Measurements from ENCODE around the gene MAMDC4. TPM values are rescaled to one million over a fixed set of nuclear protein-coding genes. Genes with fewer than 3 reads are reported as not detected.

The MAMDC4 gene
- total RNA-seq, 2 donors from 2014 or later, result 3.4 TPM

GRCh38 chr9:136847088-136847825 is 4.9 kb upstream of the MAMDC4 start:
- no peak for DNase-seq

GRCh38 chr9:136847826-136848392 is 4.2 kb upstream of the MAMDC4 start:
- ATAC-seq, result no peak
- peaks cover 2% of the 10 kb centered on the region for H3K36me3 Mint-ChIP-seq (ENCODE audit: low read depth)
- H3K27ac Mint-ChIP-seq, result peak overlapping the region; percentile 75
- H3K4me3 Mint-ChIP-seq, result peak overlapping the region; percentile 92
- H3K4me1 Mint-ChIP-seq, result peaks cover 20% of the 10 kb centered on the region
- peak; percentile 49 to 54 (median 50) for DNase-seq
- peaks cover 12% of the 10 kb centered on the region for H3K27me3 Mint-ChIP-seq
- H3K9me3 ChIP-seq (ENCODE audit: control insufficient read depth, low read length, poor library complexity, severe bottlenecking), result no peaks in the 10 kb centered on the region

More at GRCh38 chr9:136847088-136847825, 4.9 kb upstream of the MAMDC4 start:
- peaks cover 12% of the 10 kb centered on the region for H3K27me3 Mint-ChIP-seq
- H3K27ac Mint-ChIP-seq, result peak overlapping the region; percentile 75
- peaks cover 22% of the 10 kb centered on the region for H3K4me1 Mint-ChIP-seq
- peaks cover 2% of the 10 kb centered on the region for H3K36me3 Mint-ChIP-seq (ENCODE audit: low read depth)
- peak overlapping the region; percentile 92 for H3K4me3 Mint-ChIP-seq
- no peak for ATAC-seq
- no peaks in the 10 kb centered on the region for H3K9me3 ChIP-seq (ENCODE audit: control insufficient read depth, low read length, poor library complexity, severe bottlenecking)

- H3K4me3 Mint-ChIP-seq, result peak overlapping the region; percentile 92
- ATAC-seq (peak; percentile 2), DNase-seq (no peak)
- H3K27ac Mint-ChIP-seq, result peak overlapping the region; percentile 77
- H3K9me3 ChIP-seq (ENCODE audit: control insufficient read depth, low read length, poor library complexity, severe bottlenecking), result no peaks in the 10 kb centered on the region
- peaks cover 12% of the 10 kb centered on the region for H3K27me3 Mint-ChIP-seq
- H3K4me1 Mint-ChIP-seq, result peaks cover 20% of the 10 kb centered on the region
- H3K36me3 Mint-ChIP-seq (ENCODE audit: low read depth), result peaks cover 2% of the 10 kb centered on the region
These were observed 3.6 kb upstream of the MAMDC4 start for GRCh38 chr9:136848393-136849037.

GRCh38 chr9:136849038-136849959 is 2.8 kb upstream of the MAMDC4 start, which contains the start of gene PHPT1:
TSS of gene PHPT1 (plus strand) at chr9:136849409. CDS start at chr9:136849431, 22 bp downstream.
- peak within 1 kb of the TSS; percentile 77 for H3K27ac Mint-ChIP-seq
- peaks cover 2% of the 10 kb centered on the region for H3K36me3 Mint-ChIP-seq (ENCODE audit: low read depth)
- peak within 1 kb of the TSS; percentile 92 for H3K4me3 Mint-ChIP-seq
- DNase-seq (peak; percentile 91 to 95 (median 93)), ATAC-seq (peak; percentile 95)
- H3K9me3 ChIP-seq (ENCODE audit: control insufficient read depth, low read length, poor library complexity, severe bottlenecking), result no peaks in the 10 kb centered on the region
- peaks cover 12% of the 10 kb centered on the region for H3K27me3 Mint-ChIP-seq
- H3K4me1 Mint-ChIP-seq, result peaks cover 20% of the 10 kb centered on the region

- H3K4me3 Mint-ChIP-seq, result peak overlapping the region; percentile 92
- DNase-seq (no peak), ATAC-seq (no peak)
These were observed 1.9 kb upstream of the MAMDC4 start for GRCh38 chr9:136849960-136850865.

GRCh38 chr9:136850866-136851775 is 1.0 kb upstream of the MAMDC4 start:
- no peaks in the 10 kb centered on the region for H3K9me3 ChIP-seq (ENCODE audit: control insufficient read depth, low read length, poor library complexity, severe bottlenecking)
- no peak overlapping the region for H3K27ac Mint-ChIP-seq
- peaks cover 12% of the 10 kb centered on the region for H3K27me3 Mint-ChIP-seq
- ATAC-seq (no peak), DNase-seq (no peak)
- peaks cover 2% of the 10 kb centered on the region for H3K36me3 Mint-ChIP-seq (ENCODE audit: low read depth)
- H3K4me3 Mint-ChIP-seq, result peak overlapping the region; percentile 92
- peaks cover 20% of the 10 kb centered on the region for H3K4me1 Mint-ChIP-seq

More at GRCh38 chr9:136849960-136850865, 1.9 kb upstream of the MAMDC4 start:
- no peaks in the 10 kb centered on the region for H3K9me3 ChIP-seq (ENCODE audit: control insufficient read depth, low read length, poor library complexity, severe bottlenecking)
- Mint-ChIP-seq H3K27ac (no peak overlapping the region), H3K36me3 (ENCODE audit: low read depth) (peaks cover 2% of the 10 kb centered on the region), H3K4me1 (peaks cover 20% of the 10 kb centered on the region), H3K27me3 (peaks cover 12% of the 10 kb centered on the region)

- ATAC-seq, result no peak
- peaks cover under 1% of the 10 kb centered on the region for H3K27me3 Mint-ChIP-seq
- DNase-seq, result peak in 1 of 3 donors; percentile 3
- H3K36me3 Mint-ChIP-seq (ENCODE audit: low read depth), result no peaks in the 10 kb centered on the region
- no peaks in the 10 kb centered on the region for H3K9me3 ChIP-seq (ENCODE audit: control insufficient read depth, low read length, poor library complexity, severe bottlenecking)
- peaks cover 10% of the 10 kb centered on the region for H3K4me1 Mint-ChIP-seq
- H3K4me3 Mint-ChIP-seq, result no peak overlapping the region
- no peak overlapping the region for H3K27ac Mint-ChIP-seq
These were observed 784 bp downstream of the MAMDC4 start for GRCh38 chr9:136852664-136853595.

GRCh38 chr9:136853596-136854112 is 1.5 kb downstream of the MAMDC4 start:
- no peaks in the 10 kb centered on the region for H3K27me3 Mint-ChIP-seq
- DNase-seq (peak in 1 of 3 donors; percentile 4), ATAC-seq (no peak)
- no peaks in the 10 kb centered on the region for H3K9me3 ChIP-seq (ENCODE audit: control insufficient read depth, low read length, poor library complexity, severe bottlenecking)
- H3K36me3 Mint-ChIP-seq (ENCODE audit: low read depth), result no peaks in the 10 kb centered on the region
- H3K4me1 Mint-ChIP-seq, result peaks cover 8% of the 10 kb centered on the region
- H3K27ac Mint-ChIP-seq, result no peak overlapping the region
- H3K4me3 Mint-ChIP-seq, result no peak overlapping the region

GRCh38 chr9:136854113-136854841 is 2.1 kb downstream of the MAMDC4 start:
- peaks cover 5% of the 10 kb centered on the region for H3K4me1 Mint-ChIP-seq
- no peak overlapping the region for H3K4me3 Mint-ChIP-seq
- ATAC-seq (no peak), DNase-seq (peak; percentile 3 to 11 (median 8))
- H3K36me3 Mint-ChIP-seq (ENCODE audit: low read depth), result no peaks in the 10 kb centered on the region
- H3K27ac Mint-ChIP-seq, result no peak overlapping the region
- no peaks in the 10 kb centered on the region for H3K9me3 ChIP-seq (ENCODE audit: control insufficient read depth, low read length, poor library complexity, severe bottlenecking)
- H3K27me3 Mint-ChIP-seq, result no peaks in the 10 kb centered on the region

Data from T-helper 17 cell (primary cell).